MV-4-11 (cell line): ENCODE measurements around the gene DNM1.
A peak's percentile ranks its signal among the peaks of the same experiment; 100 is the strongest.
"Not testable (repeated sequence)": the region's sequence is repeated elsewhere in the genome, so short reads cannot be mapped to it uniquely, and the experiment has no call there.

ENCODE experiments used
- DNase-seq: peaks from one replicate; lab custom pipeline; 2025; lab: John Stamatoyannopoulos, UW

The DNM1 gene

GRCh38 chr9:128178806-128179431, 24.3 kb upstream of the DNM1 start:
- no peak for DNase-seq

- no peak for DNase-seq
Observed at GRCh38 chr9:128180001-128180400, 23.2 kb upstream of the DNM1 start.

- DNase-seq = no peak
Observed at GRCh38 chr9:128180447-128180846, 22.7 kb upstream of the DNM1 start.

GRCh38 chr9:128181480-128181879, 21.7 kb upstream of the DNM1 start:
- not testable (repeated sequence) for DNase-seq

GRCh38 chr9:128182893-128183588, 20.1 kb upstream of the DNM1 start:
- no peak for DNase-seq

- DNase-seq = no peak
Observed at GRCh38 chr9:128185979-128186965, 16.9 kb upstream of the DNM1 start.

- no peak for DNase-seq
Observed at GRCh38 chr9:128187361-128187760, 15.8 kb upstream of the DNM1 start.

- DNase-seq = no peak
Observed at GRCh38 chr9:128188209-128188608, 15.0 kb upstream of the DNM1 start.

GRCh38 chr9:128190013-128190412, 13.2 kb upstream of the DNM1 start:
- no peak for DNase-seq

GRCh38 chr9:128190516-128191405, 12.4 kb upstream of the DNM1 start:
- no peak for DNase-seq

- peak; percentile 58 for DNase-seq
Observed at GRCh38 chr9:128191406-128192046, 11.7 kb upstream of the DNM1 start, which contains the start of gene CIZ1. CIZ1 (minus strand) TSS chr9:128191572; CDS start chr9:128190857, 715 bp downstream.

- DNase-seq = peak; percentile 65
Observed at GRCh38 chr9:128192601-128193371, 10.4 kb upstream of the DNM1 start.

- no peak for DNase-seq
Observed at GRCh38 chr9:128193469-128194096, 9.6 kb upstream of the DNM1 start.

GRCh38 chr9:128201441-128202369, 1.5 kb upstream of the DNM1 start:
- DNase-seq = no peak

GRCh38 chr9:128202648-128203023, 543 bp upstream of the DNM1 start:
- no peak for DNase-seq

GRCh38 chr9:128203707-128204551, 750 bp downstream of the DNM1 start:
- DNase-seq = peak; percentile 62

- DNase-seq = no peak
Observed at GRCh38 chr9:128204858-128205257, 1.7 kb downstream of the DNM1 start.
